NCI-H2227 (cell line): ENCODE results near the gene RNF26.

Experiments used
- DNase-seq: peaks from one replicate; lab custom pipeline; 2025; ENCODE audit not compliant: unreplicated experiment; lab: John Stamatoyannopoulos, UW

RNF26 gene

GRCh38 chr11:119350302-119350701, 16.0 kb downstream of the RNF26 start:
- DNase-seq = no peak

GRCh38 chr11:119351232-119351631, 16.9 kb downstream of the RNF26 start:
- DNase-seq = no peak

GRCh38 chr11:119352857-119353260, 18.5 kb downstream of the RNF26 start:
- DNase-seq = peak; percentile 52

GRCh38 chr11:119355091-119355843, 20.9 kb downstream of the RNF26 start:
- DNase-seq = no peak

- peak; percentile 58 for DNase-seq
These were observed 22.2 kb downstream of the RNF26 start for GRCh38 chr11:119356349-119357031.

GRCh38 chr11:119357074-119357473, 22.7 kb downstream of the RNF26 start:
- DNase-seq = no peak

- no peak for DNase-seq
These were observed 25.3 kb downstream of the RNF26 start for GRCh38 chr11:119359365-119360214.

- peak; percentile 43 for DNase-seq
These were observed 26.9 kb downstream of the RNF26 start for GRCh38 chr11:119361056-119361787.

GRCh38 chr11:119361941-119362725, 27.8 kb downstream of the RNF26 start:
- no peak for DNase-seq

GRCh38 chr11:119362741-119363080, 28.4 kb downstream of the RNF26 start:
- no peak for DNase-seq

GRCh38 chr11:119363081-119363850, 28.9 kb downstream of the RNF26 start:
- no peak for DNase-seq

- peak; percentile 67 for DNase-seq
These were observed 29.7 kb downstream of the RNF26 start for GRCh38 chr11:119363851-119364590.

- DNase-seq = no peak
These were observed 30.8 kb downstream of the RNF26 start for GRCh38 chr11:119365071-119365591.

- no peak for DNase-seq
These were observed 32.6 kb downstream of the RNF26 start for GRCh38 chr11:119366690-119367620.

- DNase-seq = no peak
These were observed 33.4 kb downstream of the RNF26 start for GRCh38 chr11:119367661-119368120.

- no peak for DNase-seq
These were observed 34.1 kb downstream of the RNF26 start for GRCh38 chr11:119368121-119369034.
